HG03135 (cell line): ENCODE results near the gene VGLL4.

ENCODE experiments used
- ATAC-seq: cut with Tn5 transposase; IDR thresholded peaks from one replicate; pipeline ENCODE4 v1.9.1; 2021; ENCODE audit warnings: mild to moderate bottlenecking, moderate library complexity; ENCODE audit not compliant: unreplicated experiment

Gene VGLL4

GRCh38 chr3:11553436-11554235, 90.1 kb downstream of the VGLL4 start:
- no peak for ATAC-seq

- ATAC-seq = no peak
These were observed 91.1 kb downstream of the VGLL4 start for GRCh38 chr3:11552289-11553264.

- ATAC-seq = no peak
These were observed 92.7 kb downstream of the VGLL4 start for GRCh38 chr3:11551036-11551435.

- no peak for ATAC-seq
These were observed 94.1 kb downstream of the VGLL4 start for GRCh38 chr3:11549580-11550140.

GRCh38 chr3:11548721-11549131, 95.0 kb downstream of the VGLL4 start:
- ATAC-seq = no peak

- no peak for ATAC-seq
These were observed 96.2 kb downstream of the VGLL4 start for GRCh38 chr3:11547498-11547897.

GRCh38 chr3:11546657-11547302, 96.9 kb downstream of the VGLL4 start:
- ATAC-seq = no peak

- no peak for ATAC-seq
These were observed 98.4 kb downstream of the VGLL4 start for GRCh38 chr3:11545186-11545851.

- no peak for ATAC-seq
These were observed 99.1 kb downstream of the VGLL4 start for GRCh38 chr3:11544412-11545181.

GRCh38 chr3:11543948-11544387, 99.7 kb downstream of the VGLL4 start:
- ATAC-seq = no peak

- ATAC-seq = no peak
These were observed 100.4 kb downstream of the VGLL4 start for GRCh38 chr3:11543141-11543947.

GRCh38 chr3:11542551-11542950, 101.2 kb downstream of the VGLL4 start:
- ATAC-seq = no peak

- no peak for ATAC-seq
These were observed 102.1 kb downstream of the VGLL4 start for GRCh38 chr3:11541321-11542303.

- no peak for ATAC-seq
These were observed 104.0 kb downstream of the VGLL4 start for GRCh38 chr3:11539677-11540076.

GRCh38 chr3:11539218-11539617, 104.5 kb downstream of the VGLL4 start:
- no peak for ATAC-seq

- ATAC-seq = no peak
These were observed 105.1 kb downstream of the VGLL4 start for GRCh38 chr3:11538581-11538980.

- ATAC-seq = no peak
These were observed 106.6 kb downstream of the VGLL4 start for GRCh38 chr3:11536936-11537612.
